OCI-LY1 (cell line): ENCODE measurements around the gene PDCD1.

Experiments
- EZH2 ChIP-seq: fragments of 200-600 bp; sonication (generic), shearing (Covaris generic); IDR thresholded peaks from 2 replicates; pipeline ENCODE4 v1.8.0; 2017; ENCODE audit warnings: borderline replicate concordance, mixed run types, mild to moderate bottlenecking, antibody characterized with exemption, low read length, moderate library complexity, mixed read lengths
- TF ChIP-seq, protein P1 (sequence below): fragments of 200-600 bp; sonication (generic), shearing (Covaris generic); IDR thresholded peaks from 2 replicates; pipeline ENCODE4 v1.5.1; 2017; ENCODE audit warnings: mild to moderate bottlenecking, antibody characterized with exemption, low read length, moderate library complexity, mixed read lengths

DNA sequence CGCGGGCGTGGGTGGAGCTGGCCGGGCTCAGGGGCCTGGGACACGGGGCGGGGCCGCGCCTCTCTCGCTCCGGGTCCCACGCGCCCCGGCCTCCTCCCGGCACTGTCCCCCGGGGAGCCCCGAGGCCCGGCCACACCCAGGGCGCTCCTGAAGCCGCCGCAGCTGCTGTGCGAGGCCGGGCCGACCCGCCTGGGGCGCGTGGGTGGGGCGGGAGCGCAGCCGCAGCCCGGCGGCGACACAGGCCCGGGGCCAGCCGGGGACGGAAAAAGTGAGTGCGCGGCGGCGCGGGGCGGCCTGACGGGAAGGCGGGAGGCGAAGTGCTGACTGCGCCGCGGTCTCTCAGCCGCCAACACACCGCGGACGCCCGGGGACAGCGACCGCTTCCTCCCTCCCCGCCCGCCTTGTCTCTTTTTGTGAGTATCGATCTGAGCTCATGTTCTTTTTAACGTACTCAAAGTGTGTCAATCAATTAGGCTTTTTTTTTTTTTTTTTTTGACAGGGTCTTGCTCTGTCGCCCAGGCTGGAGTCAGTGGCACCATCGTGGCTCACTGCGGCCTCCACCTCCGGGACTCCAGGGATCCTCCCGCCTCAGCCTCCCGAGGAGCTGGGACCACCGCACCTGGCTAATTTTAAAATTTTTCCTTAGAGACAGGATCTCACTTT, 14.5 kb downstream of the PDCD1 start:
- TF ChIP-seq, protein P1, sequence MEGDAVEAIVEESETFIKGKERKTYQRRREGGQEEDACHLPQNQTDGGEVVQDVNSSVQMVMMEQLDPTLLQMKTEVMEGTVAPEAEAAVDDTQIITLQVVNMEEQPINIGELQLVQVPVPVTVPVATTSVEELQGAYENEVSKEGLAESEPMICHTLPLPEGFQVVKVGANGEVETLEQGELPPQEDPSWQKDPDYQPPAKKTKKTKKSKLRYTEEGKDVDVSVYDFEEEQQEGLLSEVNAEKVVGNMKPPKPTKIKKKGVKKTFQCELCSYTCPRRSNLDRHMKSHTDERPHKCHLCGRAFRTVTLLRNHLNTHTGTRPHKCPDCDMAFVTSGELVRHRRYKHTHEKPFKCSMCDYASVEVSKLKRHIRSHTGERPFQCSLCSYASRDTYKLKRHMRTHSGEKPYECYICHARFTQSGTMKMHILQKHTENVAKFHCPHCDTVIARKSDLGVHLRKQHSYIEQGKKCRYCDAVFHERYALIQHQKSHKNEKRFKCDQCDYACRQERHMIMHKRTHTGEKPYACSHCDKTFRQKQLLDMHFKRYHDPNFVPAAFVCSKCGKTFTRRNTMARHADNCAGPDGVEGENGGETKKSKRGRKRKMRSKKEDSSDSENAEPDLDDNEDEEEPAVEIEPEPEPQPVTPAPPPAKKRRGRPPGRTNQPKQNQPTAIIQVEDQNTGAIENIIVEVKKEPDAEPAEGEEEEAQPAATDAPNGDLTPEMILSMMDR: no peak
- no peak for TF ChIP-seq EZH2
